ENCODE data around the gene ATAD3A. TPM values are rescaled to one million over a fixed set of nuclear protein-coding genes. Genes with fewer than 3 reads are reported as not detected.
A peak's percentile ranks its signal among the peaks of the same experiment; 100 is the strongest.
"Not testable (repeated sequence)": the region's sequence is repeated elsewhere in the genome, so short reads cannot be mapped to it uniquely, and the experiment has no call there.

ATAD3A gene
- total RNA-seq, 1 donor from 2014 or later = 23.2 TPM

- ATAC-seq = not testable (repeated sequence)
These were observed 45.0 kb downstream of the ATAD3A start for GRCh38 chr1:1556961-1557360.

- ATAC-seq = not testable (repeated sequence)
These were observed 45.7 kb downstream of the ATAD3A start for GRCh38 chr1:1557688-1558087.

- ATAC-seq = no peak
These were observed 46.6 kb downstream of the ATAD3A start for GRCh38 chr1:1558591-1558990.

GRCh38 chr1:1559066-1559465 is 47.1 kb downstream of the ATAD3A start:
- peak; percentile 54 for ATAC-seq

- no peak for ATAC-seq
These were observed 48.2 kb downstream of the ATAD3A start for GRCh38 chr1:1560178-1560577.

GRCh38 chr1:1561801-1562470 is 50.0 kb downstream of the ATAD3A start:
- ATAC-seq = no peak

- no peak for ATAC-seq
These were observed 50.7 kb downstream of the ATAD3A start for GRCh38 chr1:1562556-1563195.

GRCh38 chr1:1563688-1564087 is 51.7 kb downstream of the ATAD3A start:
- peak; percentile 76 for ATAC-seq

GRCh38 chr1:1564268-1564667 is 52.3 kb downstream of the ATAD3A start:
- ATAC-seq = no peak

GRCh38 chr1:1565340-1565739 is 53.4 kb downstream of the ATAD3A start:
- no peak for ATAC-seq

GRCh38 chr1:1567152-1567875 is 55.4 kb downstream of the ATAD3A start:
- no peak for ATAC-seq

- ATAC-seq = no peak
These were observed 55.9 kb downstream of the ATAD3A start for GRCh38 chr1:1567891-1568291.

- ATAC-seq = no peak
These were observed 57.4 kb downstream of the ATAD3A start for GRCh38 chr1:1569341-1569740.

- ATAC-seq = peak; percentile 73
These were observed 62.1 kb downstream of the ATAD3A start for GRCh38 chr1:1573843-1574720.

- peak; percentile 93 for ATAC-seq
These were observed 63.0 kb downstream of the ATAD3A start, which contains the start of gene SSU72 for GRCh38 chr1:1574721-1575537. Gene SSU72, minus strand, starts transcription at chr1:1574863. Its CDS starts 306 bp downstream, at chr1:1574557.

GRCh38 chr1:1577367-1578011 is 65.5 kb downstream of the ATAD3A start:
- no peak for ATAC-seq

- ATAC-seq = no peak
These were observed 66.5 kb downstream of the ATAD3A start for GRCh38 chr1:1578371-1578940.

- ATAC-seq = peak; percentile 35
These were observed 70.8 kb downstream of the ATAD3A start for GRCh38 chr1:1582585-1583346.

GRCh38 chr1:1583347-1584010 is 71.5 kb downstream of the ATAD3A start:
- ATAC-seq = peak; percentile 47

All from esophagus mucosa (tissue), 1 donor.